HepG2 (cell line): Measurements from ENCODE around the gene OR6S1. TPM values are rescaled to one million over a fixed set of nuclear protein-coding genes. Genes with fewer than 3 reads are reported as not detected.

Experiments used
- AHR ChIP-seq: IDR thresholded peaks from 2 replicates; pipeline ENCODE4 v1.6.1; 2018; ENCODE audit warnings: missing genetic modification reagents, missing compliant biosample characterization
- ATF6 ChIP-seq: sonication (generic); formaldehyde crosslinking; conservative IDR thresholded peaks from 2 replicates; pipeline ENCODE4 v1.4.0; 2020; ENCODE audit warnings: missing genetic modification reagents
- CEBPB ChIP-seq: IDR thresholded peaks from 2 replicates; pipeline ENCODE4 v1.6.1; 2011; ENCODE audit warnings: low read depth, low read length, improper control_type of control experiment, borderline replicate concordance
- DBP ChIP-seq: sonication (generic); formaldehyde crosslinking; IDR thresholded peaks from 2 replicates; pipeline ENCODE4 v1.4.0; 2020; ENCODE audit warnings: missing genetic modification reagents; ENCODE audit errors: not compliant biosample characterization
- HHEX ChIP-seq: IDR thresholded peaks from 2 replicates; pipeline ENCODE4 v1.6.1; 2016; ENCODE audit warnings: control low read depth
- HIC2 ChIP-seq: sonication (generic); formaldehyde crosslinking; IDR thresholded peaks from 2 replicates; pipeline ENCODE4 v1.9.0; 2022; ENCODE audit warnings: low read depth, missing genetic modification reagents
- HNF4A ChIP-seq: sonication (generic); formaldehyde crosslinking; IDR thresholded peaks from 2 replicates; pipeline ENCODE4 v1.4.0; 2020; ENCODE audit warnings: missing genetic modification reagents
- HNRNPUL1 ChIP-seq: fragments of 200-400 bp; formaldehyde crosslinking; IDR thresholded peaks from 2 replicates; pipeline ENCODE4 v1.6.1; 2017; ENCODE audit warnings: low read depth, mild to moderate bottlenecking, low read length, moderate library complexity
- JUND ChIP-seq: sonication (generic); formaldehyde crosslinking; IDR thresholded peaks from 2 replicates; pipeline ENCODE4 v1.8.0; 2022; ENCODE audit warnings: mild to moderate bottlenecking, missing genetic modification reagents
- NCOA5 ChIP-seq: sonication (generic); formaldehyde crosslinking; IDR thresholded peaks from 2 replicates; pipeline ENCODE4 v1.4.0; 2020; ENCODE audit warnings: missing genetic modification reagents
- PHF5A ChIP-seq: IDR thresholded peaks from one replicate; pipeline ENCODE4 v1.6.1; 2018; ENCODE audit warnings: low read depth, missing genetic modification reagents; ENCODE audit not compliant: unreplicated experiment
- RBFOX2 ChIP-seq: fragments of 200-400 bp; formaldehyde crosslinking; IDR thresholded peaks from 2 replicates; pipeline ENCODE4 v1.6.1; 2017; ENCODE audit warnings: low read depth, mild to moderate bottlenecking, low read length
- RFX1 ChIP-seq: fragments of 450-650 bp; IDR thresholded peaks from 2 replicates; pipeline ENCODE4 v1.6.1; 2017
- SIX4 ChIP-seq: sonication (generic); formaldehyde crosslinking; IDR thresholded peaks from 2 replicates; pipeline ENCODE4 v1.4.0; 2020; ENCODE audit warnings: missing genetic modification reagents
- SNAI1 ChIP-seq: sonication (generic); formaldehyde crosslinking; IDR thresholded peaks from 2 replicates; pipeline ENCODE4 v1.5.0; 2020; ENCODE audit warnings: mild to moderate bottlenecking, missing genetic modification reagents, borderline replicate concordance
- THYN1 ChIP-seq: sonication (generic); formaldehyde crosslinking; IDR thresholded peaks from 2 replicates; pipeline ENCODE4 v1.8.1; 2023; ENCODE audit warnings: low read depth, mild to moderate bottlenecking, moderate library complexity, missing genetic modification reagents, borderline replicate concordance
- ZBTB2 ChIP-seq: sonication (generic); formaldehyde crosslinking; IDR thresholded peaks from 2 replicates; pipeline ENCODE4 v1.8.0; 2022; ENCODE audit warnings: low read depth, missing genetic modification reagents
- ZMYM3 ChIP-seq: sonication (generic); formaldehyde crosslinking; IDR thresholded peaks from 2 replicates; pipeline ENCODE4 v1.5.1; 2020; ENCODE audit warnings: mild to moderate bottlenecking, missing genetic modification reagents
- ZNF292 ChIP-seq: sonication (generic); formaldehyde crosslinking; IDR thresholded peaks from 2 replicates; pipeline ENCODE4 v1.8.1; 2022; ENCODE audit warnings: mild to moderate bottlenecking, low read depth, missing genetic modification reagents, borderline replicate concordance
- ZNF34 ChIP-seq: sonication (generic); formaldehyde crosslinking; IDR thresholded peaks from 2 replicates; pipeline ENCODE4 v1.4.0; 2020; ENCODE audit warnings: mild to moderate bottlenecking, missing genetic modification reagents, borderline replicate concordance
- ZNF605 ChIP-seq: sonication (generic); formaldehyde crosslinking; IDR thresholded peaks from 2 replicates; pipeline ENCODE4 v1.8.0; 2022; ENCODE audit warnings: mild to moderate bottlenecking, missing genetic modification reagents
- ZNF660 ChIP-seq: sonication (generic); formaldehyde crosslinking; IDR thresholded peaks from 2 replicates; pipeline ENCODE4 v1.5.1; 2020; ENCODE audit warnings: mild to moderate bottlenecking, low read depth, missing genetic modification reagents, borderline replicate concordance
- ZNF672 ChIP-seq: sonication (generic); formaldehyde crosslinking; IDR thresholded peaks from 2 replicates; pipeline ENCODE4 v1.8.1; 2022; ENCODE audit warnings: missing genetic modification reagents
- ZNF883 ChIP-seq: sonication (generic); formaldehyde crosslinking; IDR thresholded peaks from 2 replicates; pipeline ENCODE4 v1.5.1; 2020; ENCODE audit warnings: mild to moderate bottlenecking, missing genetic modification reagents; ENCODE audit errors: not compliant biosample characterization
- polyA plus RNA-seq, 8 experiments: library from polyadenylated mRNA; depleted of rRNA in 3 of 8; stranded (reverse) in 7 of 8; unstranded in 1 of 8; fragments of >200 nt; fragmentation: Illumina TruSeq in 4 of 8; extraction: Trizol in 4 of 8; gene quantifications; 2 replicates each; pipeline versions ENCODE4 v1.2.1 to v1.2.3, GENCODE V29; 2011 to 2016; ENCODE audit warnings: low read depth in 4 of 8, missing spikeins in 1 of 8, mixed read lengths in 1 of 8; ENCODE audit not compliant: insufficient read depth in 1 of 8
- total RNA-seq, 5 experiments: library from RNA; depleted of rRNA; stranded (reverse); fragments of >200 nt; fragmentation: Illumina TruSeq; extraction: Trizol; gene quantifications; 2 replicates each; pipeline ENCODE4 v1.2.3, GENCODE V29; 2016; ENCODE audit warnings: low read depth in 1 of 5

The OR6S1 gene
- total and polyA plus RNA-seq, 2 of the 13 experiments (the other 11 are each of a cell fraction or from before 2014, with no cell fraction given) = 0.09 TPM; not detected in 1

GRCh38 chr14:20671597-20672283, 30.2 kb upstream of the OR6S1 start (continued):
- TF ChIP-seq HIC2 (CRISPR knock-in tag) (peak; percentile 69; the same call in 1 of the 2 replicates), ZNF34 (CRISPR knock-in tag) (no peak), RBFOX2 (no peak), ZNF883 (CRISPR knock-in tag) (no peak), DBP (CRISPR knock-in tag) (no peak), AHR (CRISPR knock-in tag) (no peak), ZBTB2 (CRISPR knock-in tag) (no peak; the same call in 1 of the 2 replicates), THYN1 (no peak), ZNF672 (CRISPR knock-in tag) (no peak), SIX4 (CRISPR knock-in tag) (peak; percentile 57; the same call in 1 of the 2 replicates), SNAI1 (no peak), ZMYM3 (CRISPR knock-in tag) (no peak; the same call in 1 of the 2 replicates), JUND (CRISPR knock-in tag) (peak; percentile 51; the same call in 1 of the 2 replicates), NCOA5 (CRISPR knock-in tag) (no peak), HNF4A (no peak), CEBPB (no peak), RFX1 (no peak), HHEX (CRISPR knock-in tag) (0 out of 2 replicates have a peak, but pooled peaks have one; percentile 25), ATF6 (CRISPR knock-in tag) (no peak), ZNF605 (CRISPR knock-in tag) (no peak), HNRNPUL1 (no peak), ZNF292 (CRISPR knock-in tag) (no peak), PHF5A (CRISPR knock-in tag) (peak; percentile 77), ZNF660 (CRISPR knock-in tag) (no peak)
